ENCODE data around the gene CELF4.
A peak's percentile ranks its signal among the peaks of the same experiment; 100 is the strongest.

CELF4 gene

GRCh38 chr18:37572736-37573135 is 7.1 kb upstream of the CELF4 start:
- DNase-seq (ENCODE audit: low spot score), result no peak

GRCh38 chr18:37571266-37571665 is 5.7 kb upstream of the CELF4 start:
- DNase-seq (ENCODE audit: low spot score), result no peak

- DNase-seq (ENCODE audit: low spot score), result no peak
These were observed 4.8 kb upstream of the CELF4 start for GRCh38 chr18:37570336-37570930.

GRCh38 chr18:37568671-37569070 is 3.1 kb upstream of the CELF4 start:
- DNase-seq (ENCODE audit: low spot score), result no peak

- no peak for DNase-seq (ENCODE audit: low spot score)
These were observed 2.4 kb upstream of the CELF4 start for GRCh38 chr18:37567994-37568359.

GRCh38 chr18:37567061-37567993 is 1.7 kb upstream of the CELF4 start:
- peak; percentile 27 for DNase-seq (ENCODE audit: low spot score)

- peak; percentile 28 for DNase-seq (ENCODE audit: low spot score)
These were observed 972 bp upstream of the CELF4 start for GRCh38 chr18:37566479-37567060.

- peak; percentile 93 for DNase-seq (ENCODE audit: low spot score)
These were observed 430 bp upstream of the CELF4 start for GRCh38 chr18:37565977-37566478.

- DNase-seq (ENCODE audit: low spot score), result peak; percentile 73
These were observed 892 bp downstream of the CELF4 start for GRCh38 chr18:37564711-37565100.

- no peak for DNase-seq (ENCODE audit: low spot score)
These were observed 1.6 kb downstream of the CELF4 start for GRCh38 chr18:37563931-37564392.

- DNase-seq (ENCODE audit: low spot score), result no peak
These were observed 3.6 kb downstream of the CELF4 start for GRCh38 chr18:37561986-37562385.

GRCh38 chr18:37560003-37560402 is 5.6 kb downstream of the CELF4 start:
- no peak for DNase-seq (ENCODE audit: low spot score)

- DNase-seq (ENCODE audit: low spot score), result no peak
These were observed 6.4 kb downstream of the CELF4 start for GRCh38 chr18:37559194-37559593.

GRCh38 chr18:37554399-37554787 is 11.2 kb downstream of the CELF4 start:
- no peak for DNase-seq (ENCODE audit: low spot score)

GRCh38 chr18:37553633-37554398 is 11.8 kb downstream of the CELF4 start:
- DNase-seq (ENCODE audit: low spot score), result no peak

GRCh38 chr18:37552286-37552685 is 13.3 kb downstream of the CELF4 start:
- no peak for DNase-seq (ENCODE audit: low spot score)

GRCh38 chr18:37551846-37552245 is 13.8 kb downstream of the CELF4 start:
- no peak for DNase-seq (ENCODE audit: low spot score)

GRCh38 chr18:37551249-37551648 is 14.3 kb downstream of the CELF4 start:
- no peak for DNase-seq (ENCODE audit: low spot score)

GRCh38 chr18:37550118-37550875 is 15.3 kb downstream of the CELF4 start:
- no peak for DNase-seq (ENCODE audit: low spot score)

GRCh38 chr18:37548679-37549289 is 16.8 kb downstream of the CELF4 start:
- DNase-seq (ENCODE audit: low spot score), result no peak

Measured in GM03348 (cell line).